B cell (primary cell): ENCODE results near the gene ZNF554. TPM values are rescaled to one million over a fixed set of nuclear protein-coding genes. Genes with fewer than 3 reads are reported as not detected.

Source experiments
- ATAC-seq: fragments of 200-7000 bp; cut with Tn5 transposase; one replicate; pipeline ENCODE4 v1.10.0; 2021; ENCODE audit warnings: low read depth, mild to moderate bottlenecking, moderate number of reproducible peaks, moderate library complexity
- CTCF ChIA-PET: fragments of 350-600 bp; sonication (Branson Sonifier 250); formaldehyde crosslinking; loops from one replicate; lab custom pipeline; 2021; ENCODE audit warnings: antibody characterized with exemption, inconsistent platforms; lab: Charles Lee
- POLR2A ChIA-PET: fragments of 350-600 bp; sonication (Branson Sonifier 250); formaldehyde crosslinking; loops from one replicate; lab custom pipeline; 2021; ENCODE audit warnings: antibody characterized with exemption; lab: Charles Lee
- DNase-seq: peaks from one replicate; pipeline ENCODE4 v3.0.0; 2013
- H2AFZ ChIP-seq: 2 replicates; pipeline ENCODE4 v1.6.1; 2012; ENCODE audit warnings: mild to moderate bottlenecking, low read depth, low read length; ENCODE audit not compliant: insufficient read depth, poor library complexity, severe bottlenecking
- H3K27ac ChIP-seq, 2 donors: 1 replicate in 1 of 2; 2 replicates in 1 of 2; pipeline ENCODE4 v1.5.1; 2012 to 2013; ENCODE audit warnings: low read length in 2 of 2, mild to moderate bottlenecking in 2 of 2, moderate library complexity in 1 of 2
- H3K27me3 ChIP-seq, 4 experiments: fragments of 200-600 bp in 1 of 4; sonication (generic) in 1 of 4; replicated peaks in 1 of 4; 1 replicate in 2 of 4; 2 replicates in 2 of 4; pipeline versions ENCODE4 v1.6.1 to v1.7.0; 2013 to 2016; ENCODE audit warnings: low read length in 3 of 4, mild to moderate bottlenecking in 2 of 4, mixed read lengths in 1 of 4, moderate library complexity in 1 of 4; ENCODE audit not compliant: insufficient read depth in 4 of 4, control insufficient read depth in 3 of 4; ENCODE audit errors: control extremely low read depth in 1 of 4
- H3K36me3 ChIP-seq, 2 experiments: replicated peaks in 1 of 2; 1 replicate in 1 of 2; 2 replicates in 1 of 2; pipeline versions ENCODE4 v1.6.1 to v1.7.1; 2013; ENCODE audit warnings: low read length in 1 of 2; ENCODE audit not compliant: insufficient read depth in 2 of 2, control insufficient read depth in 1 of 2; ENCODE audit errors: control extremely low read depth in 1 of 2, extremely low read depth in 1 of 2
- H3K4me1 ChIP-seq, 2 donors: fragments of 200-600 bp in 1 of 2; sonication (generic) in 1 of 2; 1 replicate in 1 of 2; 2 replicates in 1 of 2; pipeline versions ENCODE4 v1.5.1 to v1.6.1; 2013 to 2017; ENCODE audit warnings: low read length in 2 of 2; ENCODE audit not compliant: control insufficient read depth in 2 of 2, insufficient read depth in 2 of 2
- H3K4me2 ChIP-seq: replicated peaks from 2 replicates; pipeline ENCODE3; 2012; ENCODE audit warnings: mild to moderate bottlenecking, low read depth, low read length; ENCODE audit not compliant: poor library complexity, severe bottlenecking
- H3K4me3 ChIP-seq, 5 experiments: fragments of 200-600 bp in 1 of 5; sonication (generic) in 1 of 5; 1 replicate in 3 of 5; 2 replicates in 2 of 5; pipeline versions ENCODE4 v1.5.1 to v1.7.0; 2011 to 2016; ENCODE audit warnings: low read length in 4 of 5, mild to moderate bottlenecking in 4 of 5, low read depth in 2 of 5, control low read depth in 1 of 5, moderate library complexity in 1 of 5; ENCODE audit not compliant: insufficient read depth in 1 of 5; ENCODE audit errors: control extremely low read depth in 1 of 5, extremely low read depth in 1 of 5
- H3K79me2 ChIP-seq: fragments of 200-600 bp; sonication (generic); one replicate; pipeline ENCODE4 v1.6.0; 2016; ENCODE audit warnings: low read length; ENCODE audit not compliant: control insufficient read depth, insufficient read depth
- H3K9ac ChIP-seq: fragments of 200-600 bp; sonication (generic); 2 replicates; pipeline ENCODE4 v1.6.1; 2017; ENCODE audit warnings: mild to moderate bottlenecking, low read length, moderate library complexity
- H3K9me3 ChIP-seq, 3 donors: one replicate each; pipeline versions ENCODE4 v1.6.1 to v1.7.1; 2013; ENCODE audit warnings: low read length in 2 of 3; ENCODE audit not compliant: control insufficient read depth in 2 of 3, insufficient read depth in 1 of 3; ENCODE audit errors: control extremely low read depth in 1 of 3
- H4K20me1 ChIP-seq: 2 replicates; pipeline ENCODE4 v1.6.0; 2012; ENCODE audit warnings: mild to moderate bottlenecking, low read length; ENCODE audit not compliant: insufficient read depth, control insufficient read depth, poor library complexity, severe bottlenecking
- H3K27ac Mint-ChIP-seq: one replicate; pipeline ENCODE4 v1.8.0; 2021; ENCODE audit warnings: mixed read lengths
- H3K27me3 Mint-ChIP-seq: one replicate; pipeline ENCODE4 v1.8.0; 2021; ENCODE audit warnings: mixed read lengths
- H3K4me1 Mint-ChIP-seq: one replicate; pipeline ENCODE4 v1.8.0; 2021; ENCODE audit warnings: mixed read lengths
- H3K4me3 Mint-ChIP-seq: one replicate; pipeline ENCODE4 v1.8.0; 2021; ENCODE audit warnings: mixed read lengths
- H3K9me3 Mint-ChIP-seq: one replicate; pipeline ENCODE4 v1.8.0; 2022; ENCODE audit warnings: mixed read lengths; ENCODE audit not compliant: insufficient read depth
- EZH2 ChIP-seq: IDR thresholded peaks from 2 replicates; pipeline ENCODE4 v1.6.1; 2012; ENCODE audit warnings: borderline replicate concordance, low read depth, mild to moderate bottlenecking, moderate library complexity, low read length; ENCODE audit not compliant: insufficient read depth, poor library complexity, severe bottlenecking
- WGBS: methylation state at CpG from one replicate; pipeline ENCODE4 v1.1.5; 2013; ENCODE audit warnings: missing lambda C conversion rate; ENCODE audit not compliant: insufficient coverage; 5-methylcytosine and 5-hydroxymethylcytosine counted together
- intact Hi-C: fragments of 100-400 bp; cut with micrococcal nuclease; formaldehyde crosslinking; loops from one replicate; pipeline ENCODE4 v1.10.0; 2022
- polyA plus RNA-seq: library from polyadenylated mRNA; depleted of rRNA; stranded (reverse); fragments of >200 nt; gene quantifications from 2 replicates; pipeline ENCODE4 v1.2.3, GENCODE V29; 2012
- total RNA-seq, 2 donors: library from RNA; stranded (reverse); fragments of 120-200 nt in 1 of 2; gene quantifications; 1 replicate in 1 of 2; 2 replicates in 1 of 2; pipeline versions ENCODE4 v1.2.3 to v1.2.4, GENCODE V29; 2013 to 2022
- TF ChIP-seq, protein P1 (sequence below): fragments of 200-600 bp; IDR thresholded peaks from one replicate; pipeline ENCODE4 v1.8.0; 2022; ENCODE audit warnings: antibody characterized with exemption, mild to moderate bottlenecking

The ZNF554 gene
- total and polyA plus RNA-seq, 2 donors (not counting 1 experiment from before 2014, with no cell fraction given) = 2.8 to 5.9 TPM

- Mint-ChIP-seq H3K27me3 (no peaks in the 10 kb centered on the region), H3K9me3 (peaks cover 10% of the 10 kb centered on the region), H3K4me1 (peaks cover 16% of the 10 kb centered on the region), H3K27ac (no peak overlapping the region), H3K4me3 (no peak overlapping the region)
- Histone ChIP-seq H3K4me3 (peak overlapping the region in 1 of 5 experiments; percentile 20), H3K27ac (no peak overlapping the region), H3K4me2 (no peak overlapping the region), H3K79me2 (peaks cover 9% of the 10 kb centered on the region), H3K9ac (no peak overlapping the region), H2AFZ (no peak overlapping the region), H3K36me3 (peaks cover 33 to 34% of the 10 kb centered on the region in 2 experiments), H4K20me1 (no peaks in the 10 kb centered on the region), H3K27me3 (no peaks in the 10 kb centered on the region), H3K9me3 (peaks cover 27 to 39% (median 38%) of the 10 kb centered on the region in 3 donors), H3K4me1 (peaks cover 3 to 5% of the 10 kb centered on the region in 2 donors)
- DNase-seq (no peak), ATAC-seq (no peak)
- no peak for TF ChIP-seq EZH2
- TF ChIP-seq, protein P1, sequence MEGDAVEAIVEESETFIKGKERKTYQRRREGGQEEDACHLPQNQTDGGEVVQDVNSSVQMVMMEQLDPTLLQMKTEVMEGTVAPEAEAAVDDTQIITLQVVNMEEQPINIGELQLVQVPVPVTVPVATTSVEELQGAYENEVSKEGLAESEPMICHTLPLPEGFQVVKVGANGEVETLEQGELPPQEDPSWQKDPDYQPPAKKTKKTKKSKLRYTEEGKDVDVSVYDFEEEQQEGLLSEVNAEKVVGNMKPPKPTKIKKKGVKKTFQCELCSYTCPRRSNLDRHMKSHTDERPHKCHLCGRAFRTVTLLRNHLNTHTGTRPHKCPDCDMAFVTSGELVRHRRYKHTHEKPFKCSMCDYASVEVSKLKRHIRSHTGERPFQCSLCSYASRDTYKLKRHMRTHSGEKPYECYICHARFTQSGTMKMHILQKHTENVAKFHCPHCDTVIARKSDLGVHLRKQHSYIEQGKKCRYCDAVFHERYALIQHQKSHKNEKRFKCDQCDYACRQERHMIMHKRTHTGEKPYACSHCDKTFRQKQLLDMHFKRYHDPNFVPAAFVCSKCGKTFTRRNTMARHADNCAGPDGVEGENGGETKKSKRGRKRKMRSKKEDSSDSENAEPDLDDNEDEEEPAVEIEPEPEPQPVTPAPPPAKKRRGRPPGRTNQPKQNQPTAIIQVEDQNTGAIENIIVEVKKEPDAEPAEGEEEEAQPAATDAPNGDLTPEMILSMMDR = no peak
- WGBS = no CpG with 5 or more reads among the region's 10 CpGs
- POLR2A ChIA-PET = no interaction called here
- intact Hi-C loops = no loop called here
- CTCF ChIA-PET = no interaction called here
These were observed 32.9 kb downstream of the ZNF554 start for GRCh38 chr19:2852598-2852997.

- Mint-ChIP-seq H3K27me3 (no peaks in the 10 kb centered on the region), H3K27ac (no peak overlapping the region)
- intact Hi-C loops = no loop called here
These were observed 33.4 kb downstream of the ZNF554 start for GRCh38 chr19:2853015-2853606.

More at GRCh38 chr19:2853015-2853606, 33.4 kb downstream of the ZNF554 start:
- no peak overlapping the region for H3K4me2 ChIP-seq
- no peaks in the 10 kb centered on the region for H4K20me1 ChIP-seq
- H2AFZ ChIP-seq = no peak overlapping the region
- peaks cover 33 to 34% of the 10 kb centered on the region in 2 experiments for H3K36me3 ChIP-seq
- peaks cover 16% of the 10 kb centered on the region for H3K4me1 Mint-ChIP-seq
- H3K9me3 ChIP-seq = peaks cover 31 to 39% (median 38%) of the 10 kb centered on the region in 3 donors
- ATAC-seq = no peak
- no peak overlapping the region for H3K4me3 Mint-ChIP-seq
- H3K79me2 ChIP-seq = peaks cover 5% of the 10 kb centered on the region
- CTCF ChIA-PET = no interaction called here
- no peak overlapping the region for H3K27ac ChIP-seq
- WGBS = 100% methylated on average over 6 of the region's 11 CpGs
- peaks cover 10% of the 10 kb centered on the region for H3K9me3 Mint-ChIP-seq
- peaks cover 3 to 5% of the 10 kb centered on the region in 2 donors for H3K4me1 ChIP-seq
- H3K4me3 ChIP-seq = peak overlapping the region in 1 of 5 experiments; percentile 20
- H3K27me3 ChIP-seq = no peaks in the 10 kb centered on the region
- no peak overlapping the region for H3K9ac ChIP-seq
- DNase-seq = no peak
- POLR2A ChIA-PET = no interaction called here
- TF ChIP-seq EZH2 = no peak
- TF ChIP-seq, protein P1 = no peak
